Transverse colon (tissue), 4 donors: ENCODE measurements around the gene GSDMA.

ENCODE experiments used
- POLR2AphosphoS5 ChIP-seq, 3 donors: sonication (generic); formaldehyde crosslinking; IDR thresholded peaks; one replicate each; pipeline ENCODE4 v1.6.1; 2016; ENCODE audit warnings: antibody characterized with exemption in 3 of 3
- TF ChIP-seq, protein P1 (sequence below), 5 experiments: fragments of 200-600 bp in 3 of 5; fragments of 450-650 bp in 2 of 5; sonication (generic) in 3 of 5; IDR thresholded peaks; 1 replicate in 2 of 5; 2 replicates in 3 of 5; pipeline ENCODE4 v1.5.1; 2016 to 2017; ENCODE audit warnings: antibody characterized with exemption in 5 of 5, inconsistent platforms in 3 of 5, mild to moderate bottlenecking in 2 of 5, moderate library complexity in 1 of 5

DNA sequence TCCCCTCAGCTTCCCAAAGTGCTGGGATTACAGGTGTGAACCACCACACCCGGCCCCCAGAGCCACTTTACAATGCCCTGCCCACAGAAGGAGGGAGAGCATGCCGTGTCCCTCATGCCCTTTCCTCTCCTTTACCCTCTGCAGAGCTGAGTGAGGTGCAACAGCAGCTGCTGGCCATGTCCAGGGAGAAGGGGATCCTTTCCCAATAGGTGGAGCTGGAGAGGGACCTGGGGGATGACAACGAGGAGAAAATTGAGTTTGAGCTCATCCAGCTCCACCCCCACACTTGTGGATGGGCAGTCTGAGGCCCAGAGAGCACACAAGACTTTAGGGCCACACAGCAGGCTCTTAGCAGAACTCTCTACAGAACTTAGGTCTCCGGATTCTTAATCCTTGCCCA is 7.9 kb upstream of the GSDMA start:
- TF ChIP-seq, protein P1, sequence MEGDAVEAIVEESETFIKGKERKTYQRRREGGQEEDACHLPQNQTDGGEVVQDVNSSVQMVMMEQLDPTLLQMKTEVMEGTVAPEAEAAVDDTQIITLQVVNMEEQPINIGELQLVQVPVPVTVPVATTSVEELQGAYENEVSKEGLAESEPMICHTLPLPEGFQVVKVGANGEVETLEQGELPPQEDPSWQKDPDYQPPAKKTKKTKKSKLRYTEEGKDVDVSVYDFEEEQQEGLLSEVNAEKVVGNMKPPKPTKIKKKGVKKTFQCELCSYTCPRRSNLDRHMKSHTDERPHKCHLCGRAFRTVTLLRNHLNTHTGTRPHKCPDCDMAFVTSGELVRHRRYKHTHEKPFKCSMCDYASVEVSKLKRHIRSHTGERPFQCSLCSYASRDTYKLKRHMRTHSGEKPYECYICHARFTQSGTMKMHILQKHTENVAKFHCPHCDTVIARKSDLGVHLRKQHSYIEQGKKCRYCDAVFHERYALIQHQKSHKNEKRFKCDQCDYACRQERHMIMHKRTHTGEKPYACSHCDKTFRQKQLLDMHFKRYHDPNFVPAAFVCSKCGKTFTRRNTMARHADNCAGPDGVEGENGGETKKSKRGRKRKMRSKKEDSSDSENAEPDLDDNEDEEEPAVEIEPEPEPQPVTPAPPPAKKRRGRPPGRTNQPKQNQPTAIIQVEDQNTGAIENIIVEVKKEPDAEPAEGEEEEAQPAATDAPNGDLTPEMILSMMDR (IDR thresholded peaks at IDR 0.05): no peak
- TF ChIP-seq POLR2AphosphoS5 (IDR thresholded peaks at IDR 0.05): no peak
